ENCODE measurements around the gene ADGRG1.

Gene ADGRG1

DNA sequence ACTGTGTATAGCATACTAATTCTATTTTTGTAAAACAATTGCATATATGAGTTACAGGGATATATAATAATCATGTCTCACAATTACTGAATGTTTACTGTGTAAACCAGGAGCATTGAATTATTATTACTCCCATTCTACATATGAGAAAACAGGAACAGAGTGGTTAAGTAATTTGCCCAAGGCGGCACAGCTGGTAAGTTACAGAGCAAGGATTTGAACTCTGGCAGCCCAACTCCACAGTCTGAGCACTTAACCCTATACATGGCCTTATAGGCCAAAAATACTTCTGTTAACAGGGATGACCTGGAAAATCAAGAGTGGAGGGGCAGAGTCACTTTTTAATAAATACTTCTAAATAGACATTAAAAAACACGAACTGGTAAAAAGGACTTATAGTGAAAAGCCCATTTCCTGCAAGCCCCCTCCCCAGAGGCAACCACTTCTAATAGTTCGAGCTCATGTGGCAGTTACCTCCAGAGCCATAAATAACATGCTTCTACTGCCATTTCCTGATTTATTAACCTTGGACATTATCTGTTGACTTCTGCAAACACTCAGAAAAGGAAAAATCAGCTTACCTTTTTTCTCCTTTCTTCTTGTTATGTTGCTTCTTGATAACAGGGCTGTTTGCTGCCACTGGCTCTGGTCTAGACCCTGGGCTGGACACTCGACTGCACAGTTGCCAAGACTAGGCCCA is 22.1 kb upstream of the ADGRG1 start:
- TF ChIP-seq, protein P1, sequence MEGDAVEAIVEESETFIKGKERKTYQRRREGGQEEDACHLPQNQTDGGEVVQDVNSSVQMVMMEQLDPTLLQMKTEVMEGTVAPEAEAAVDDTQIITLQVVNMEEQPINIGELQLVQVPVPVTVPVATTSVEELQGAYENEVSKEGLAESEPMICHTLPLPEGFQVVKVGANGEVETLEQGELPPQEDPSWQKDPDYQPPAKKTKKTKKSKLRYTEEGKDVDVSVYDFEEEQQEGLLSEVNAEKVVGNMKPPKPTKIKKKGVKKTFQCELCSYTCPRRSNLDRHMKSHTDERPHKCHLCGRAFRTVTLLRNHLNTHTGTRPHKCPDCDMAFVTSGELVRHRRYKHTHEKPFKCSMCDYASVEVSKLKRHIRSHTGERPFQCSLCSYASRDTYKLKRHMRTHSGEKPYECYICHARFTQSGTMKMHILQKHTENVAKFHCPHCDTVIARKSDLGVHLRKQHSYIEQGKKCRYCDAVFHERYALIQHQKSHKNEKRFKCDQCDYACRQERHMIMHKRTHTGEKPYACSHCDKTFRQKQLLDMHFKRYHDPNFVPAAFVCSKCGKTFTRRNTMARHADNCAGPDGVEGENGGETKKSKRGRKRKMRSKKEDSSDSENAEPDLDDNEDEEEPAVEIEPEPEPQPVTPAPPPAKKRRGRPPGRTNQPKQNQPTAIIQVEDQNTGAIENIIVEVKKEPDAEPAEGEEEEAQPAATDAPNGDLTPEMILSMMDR (IDR thresholded peaks at IDR 0.05; ENCODE audit: control insufficient read depth, extremely low read depth, insufficient read depth), result no peak
- no peak overlapping the region for H3K4me3 ChIP-seq (ENCODE audit: low read depth, low read length)
- no peak for DNase-seq (ENCODE audit: low read depth)

DNA sequence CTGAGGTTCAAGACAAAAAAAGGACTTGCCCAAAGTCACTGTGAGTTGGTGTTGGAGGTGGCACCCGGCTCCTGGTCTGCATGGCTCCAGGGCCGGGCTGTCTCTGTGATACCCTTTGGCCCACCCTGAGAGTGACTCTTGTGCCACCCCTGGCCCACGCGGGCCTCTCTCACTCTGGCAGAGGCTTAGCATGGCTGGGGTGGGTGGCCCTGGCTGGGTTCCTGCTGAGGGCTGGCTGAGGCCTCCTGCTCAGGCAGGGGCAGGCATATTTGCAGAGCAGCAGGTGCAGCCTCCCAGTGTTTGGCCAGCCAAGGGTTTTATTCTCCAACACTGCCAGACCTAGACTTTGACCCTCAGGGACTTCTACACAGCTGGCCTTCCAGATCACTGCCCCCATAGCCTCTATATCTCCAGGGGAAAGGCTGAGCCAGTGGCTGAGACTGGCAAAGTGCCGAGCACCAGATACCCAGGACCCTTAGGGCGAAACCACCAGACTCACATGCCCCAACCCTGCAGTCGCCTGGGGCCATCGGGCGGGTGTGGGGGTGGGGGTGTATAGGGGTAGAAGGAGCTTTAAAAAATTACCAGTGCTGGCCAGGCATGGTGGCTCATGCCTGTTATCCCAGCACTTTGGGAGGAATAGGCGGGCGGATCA is 21.5 kb upstream of the ADGRG1 start:
- H3K4me3 ChIP-seq (ENCODE audit: low read depth, low read length), result no peak overlapping the region
- TF ChIP-seq, protein P1 (IDR thresholded peaks at IDR 0.05; ENCODE audit: control insufficient read depth, extremely low read depth, insufficient read depth), result no peak
- no peak for DNase-seq (ENCODE audit: low read depth)

DNA sequence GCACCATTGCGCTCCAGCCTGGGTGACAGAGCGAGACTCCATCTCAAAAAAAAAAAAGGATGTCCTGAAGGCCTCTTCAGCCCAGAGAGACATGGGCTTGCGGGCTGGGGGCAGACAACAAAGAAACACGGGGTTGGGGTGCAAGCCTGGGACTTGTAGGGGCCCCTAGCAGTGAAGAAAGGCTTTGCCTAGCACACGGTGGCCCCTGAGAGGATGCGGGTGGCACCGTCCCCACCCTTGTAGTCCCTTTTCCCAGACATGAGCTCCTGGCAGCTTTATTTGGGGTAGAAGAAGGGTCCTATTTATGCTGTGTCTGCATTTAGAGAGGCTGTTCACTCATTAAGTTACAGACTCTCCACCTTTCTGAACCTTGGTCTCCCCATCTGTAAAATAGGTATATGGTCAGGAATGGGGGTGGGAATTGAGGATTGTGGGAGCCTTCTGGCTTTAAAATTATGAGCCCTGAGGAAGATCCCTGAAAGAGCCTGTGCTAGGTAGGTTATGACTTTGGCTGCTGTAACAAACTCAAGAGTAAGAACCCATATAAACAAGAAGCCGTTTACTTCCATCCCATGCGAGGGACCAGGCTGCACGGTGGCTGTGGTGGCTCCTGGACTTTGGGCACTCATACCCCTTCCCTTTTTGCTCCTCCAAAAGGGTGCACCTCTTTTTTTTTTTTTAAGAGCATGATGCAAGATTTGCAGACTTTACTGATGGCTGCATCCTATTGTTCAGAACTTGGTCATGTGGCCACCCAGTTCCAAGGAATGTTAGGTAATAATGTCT is 20.6 kb upstream of the ADGRG1 start:
- H3K4me3 ChIP-seq (ENCODE audit: low read depth, low read length), result no peak overlapping the region
- TF ChIP-seq, protein P1 (IDR thresholded peaks at IDR 0.05; ENCODE audit: control insufficient read depth, extremely low read depth, insufficient read depth), result no peak
- DNase-seq (ENCODE audit: low read depth), result no peak

DNA sequence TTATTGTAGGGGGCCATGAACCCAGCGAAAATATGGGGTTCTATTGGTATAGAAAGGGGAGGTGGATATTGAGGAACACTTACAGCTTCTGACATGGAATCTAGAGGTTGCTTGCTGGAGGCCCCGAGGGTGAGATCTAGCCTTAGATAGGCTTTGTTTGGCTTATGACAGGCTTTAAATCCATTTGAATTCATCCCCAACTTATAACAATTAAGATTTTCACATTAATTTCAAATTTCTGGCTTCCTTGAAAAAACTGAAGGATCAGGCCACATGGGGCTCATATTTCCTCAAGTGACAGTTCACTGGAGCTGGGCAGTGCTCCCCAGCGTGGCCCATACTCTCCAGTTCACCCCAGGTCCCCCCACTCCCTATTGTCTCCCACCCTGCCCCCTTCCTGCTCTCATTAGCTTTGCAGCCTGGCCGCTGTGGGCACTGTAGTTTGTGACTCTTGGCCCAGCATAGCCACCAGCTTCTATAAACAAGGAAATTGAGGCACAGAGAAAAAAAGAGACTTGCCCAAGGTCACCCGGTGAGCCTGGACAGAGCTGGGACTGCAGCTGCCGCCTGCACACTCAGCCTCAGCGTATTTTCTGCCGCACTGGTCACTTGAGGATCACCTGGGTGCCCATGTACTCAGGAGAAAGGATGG is 19.8 kb upstream of the ADGRG1 start:
- H3K4me3 ChIP-seq (ENCODE audit: low read depth, low read length), result no peak overlapping the region
- TF ChIP-seq, protein P1 (IDR thresholded peaks at IDR 0.05; ENCODE audit: control insufficient read depth, extremely low read depth, insufficient read depth), result no peak
- no peak for DNase-seq (ENCODE audit: low read depth)

DNA sequence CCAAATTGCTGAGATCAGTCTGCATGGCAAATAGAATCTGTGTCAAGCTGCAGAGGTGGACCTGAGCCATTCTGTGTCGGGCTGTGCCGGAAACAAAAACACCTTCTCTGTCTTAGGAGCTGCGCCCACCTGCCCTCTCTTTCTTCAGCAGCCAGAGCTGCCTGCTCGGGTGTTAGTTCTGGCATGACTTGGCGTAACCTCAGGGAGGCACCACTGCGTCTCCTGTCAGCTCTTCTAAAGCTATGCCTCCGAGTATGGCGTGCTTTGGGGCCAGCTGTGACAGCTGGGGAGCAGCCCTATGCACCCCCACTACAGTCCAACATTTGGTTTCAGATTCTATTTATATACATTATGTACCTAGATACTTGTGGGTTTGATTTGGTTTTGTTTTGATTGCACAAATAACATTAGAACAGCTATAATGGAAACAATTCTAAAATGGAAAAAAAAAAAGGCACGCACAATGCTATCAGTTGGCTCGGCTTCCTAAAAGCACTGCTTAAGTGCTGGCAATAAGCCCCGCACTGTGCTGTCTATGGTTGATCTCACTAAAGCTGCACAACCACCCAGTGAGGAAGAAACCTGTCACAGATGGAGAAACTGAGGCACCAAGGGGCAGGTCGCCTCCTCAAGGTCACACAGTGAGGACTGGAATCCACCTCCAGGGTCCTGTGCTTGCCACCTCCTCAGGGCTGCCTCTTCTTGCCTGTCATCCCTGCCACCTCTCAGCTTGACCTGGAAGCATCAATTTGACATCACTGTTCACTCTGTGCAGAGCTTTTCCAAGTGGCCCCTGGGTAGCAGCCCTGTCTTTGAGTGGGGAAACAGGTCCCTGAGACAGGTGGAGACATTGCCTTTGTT is 18.7 kb upstream of the ADGRG1 start:
- H3K4me3 ChIP-seq (ENCODE audit: low read depth, low read length), result no peak overlapping the region
- DNase-seq (ENCODE audit: low read depth), result no peak
- TF ChIP-seq, protein P1 (IDR thresholded peaks at IDR 0.05; ENCODE audit: control insufficient read depth, extremely low read depth, insufficient read depth), result no peak

DNA sequence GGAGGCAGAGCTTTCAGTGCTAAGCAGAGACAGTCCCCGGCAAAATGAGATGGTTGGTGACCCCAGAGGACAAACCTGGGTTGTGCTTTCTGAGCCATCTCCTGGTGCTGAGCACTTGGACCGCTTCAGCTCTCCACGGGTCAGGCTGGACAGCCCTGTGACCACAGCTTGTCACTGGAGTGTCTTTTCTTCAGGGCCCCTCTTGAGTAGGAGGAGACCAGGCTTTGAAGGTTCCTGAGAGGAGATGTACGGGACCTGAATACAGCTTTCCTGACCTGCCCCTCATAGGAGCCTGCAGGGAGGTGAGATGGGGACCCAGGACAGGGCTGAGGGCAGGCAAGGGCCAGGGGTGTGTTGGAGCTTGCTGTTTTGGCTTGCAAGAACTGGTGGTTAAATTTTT is 17.8 kb upstream of the ADGRG1 start:
- DNase-seq (ENCODE audit: low read depth), result no peak
- H3K4me3 ChIP-seq (ENCODE audit: low read depth, low read length), result no peak overlapping the region
- TF ChIP-seq, protein P1 (IDR thresholded peaks at IDR 0.05; ENCODE audit: control insufficient read depth, extremely low read depth, insufficient read depth), result no peak

Data from LNCaP clone FGC (cell line).